ENCODE measurements around the gene GLCCI1. TPM values are rescaled to one million over a fixed set of nuclear protein-coding genes. Genes with fewer than 3 reads are reported as not detected.

GLCCI1 gene
- total RNA-seq, 1 experiment from 2014 or later, result 8.5 TPM

DNA sequence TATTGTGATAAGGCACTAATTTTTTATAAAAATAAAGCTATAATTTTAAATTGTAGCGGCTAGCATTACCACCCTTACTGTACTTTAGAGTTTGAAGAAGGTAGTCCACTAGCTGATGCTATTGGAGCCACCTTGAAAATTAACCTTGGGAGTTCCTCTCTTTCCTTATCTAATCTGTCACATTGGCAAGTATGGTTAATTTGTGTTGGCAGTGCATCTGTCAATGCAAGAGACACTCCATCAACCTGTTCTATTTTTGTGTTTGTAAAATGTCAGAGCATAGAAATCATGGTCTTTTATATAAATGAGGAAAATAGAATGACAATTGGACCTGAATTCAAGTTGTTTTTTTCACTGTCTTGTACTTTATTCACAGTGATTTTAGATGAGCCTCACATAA lies 20.5 kb downstream of the GLCCI1 start:
- no peak overlapping the region for H3K9ac ChIP-seq (ENCODE audit: low read length)
- no peak overlapping the region for H3K27ac ChIP-seq (ENCODE audit: low read length)
- no peak for TF ChIP-seq EZH2phosphoT487 (IDR thresholded peaks at IDR 0.05; ENCODE audit: borderline replicate concordance, low read length)
- TF ChIP-seq, protein P1, sequence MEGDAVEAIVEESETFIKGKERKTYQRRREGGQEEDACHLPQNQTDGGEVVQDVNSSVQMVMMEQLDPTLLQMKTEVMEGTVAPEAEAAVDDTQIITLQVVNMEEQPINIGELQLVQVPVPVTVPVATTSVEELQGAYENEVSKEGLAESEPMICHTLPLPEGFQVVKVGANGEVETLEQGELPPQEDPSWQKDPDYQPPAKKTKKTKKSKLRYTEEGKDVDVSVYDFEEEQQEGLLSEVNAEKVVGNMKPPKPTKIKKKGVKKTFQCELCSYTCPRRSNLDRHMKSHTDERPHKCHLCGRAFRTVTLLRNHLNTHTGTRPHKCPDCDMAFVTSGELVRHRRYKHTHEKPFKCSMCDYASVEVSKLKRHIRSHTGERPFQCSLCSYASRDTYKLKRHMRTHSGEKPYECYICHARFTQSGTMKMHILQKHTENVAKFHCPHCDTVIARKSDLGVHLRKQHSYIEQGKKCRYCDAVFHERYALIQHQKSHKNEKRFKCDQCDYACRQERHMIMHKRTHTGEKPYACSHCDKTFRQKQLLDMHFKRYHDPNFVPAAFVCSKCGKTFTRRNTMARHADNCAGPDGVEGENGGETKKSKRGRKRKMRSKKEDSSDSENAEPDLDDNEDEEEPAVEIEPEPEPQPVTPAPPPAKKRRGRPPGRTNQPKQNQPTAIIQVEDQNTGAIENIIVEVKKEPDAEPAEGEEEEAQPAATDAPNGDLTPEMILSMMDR (conservative IDR thresholded peaks at IDR 0.05; ENCODE audit: low read depth, low read length), result no peak
- no peak for TF ChIP-seq EZH2 (IDR thresholded peaks at IDR 0.05; ENCODE audit: low read length, unreplicated experiment)
- peaks cover 16% of the 10 kb centered on the region for H3K4me1 ChIP-seq (ENCODE audit: insufficient read depth, low read length)
- H2AFZ ChIP-seq (ENCODE audit: low read length), result no peak overlapping the region
- ChIA-PET POLR2A (ENCODE audit: unreplicated experiment) (no interaction called here), CTCF (no interaction called here)
- no peaks in the 10 kb centered on the region for H3K9me2 ChIP-seq (replicated peaks; ENCODE audit: low read length)
- H3K36me3 ChIP-seq (ENCODE audit: low read depth, low read length), result peaks cover 3% of the 10 kb centered on the region; the same call in 1 of the 2 replicates
- no TSS peak for BruUV-seq (replicated peaks)
- no peak for DNase-seq
- peaks cover 8% of the 10 kb centered on the region; the same call in 1 of the 2 replicates for H3K9me3 ChIP-seq (ENCODE audit: low read length)
- intact Hi-C loops (cut with micrococcal nuclease), result no loop called here
- peaks cover 79% of the 10 kb centered on the region for H3K79me2 ChIP-seq (ENCODE audit: low read length)
- H3K4me2 ChIP-seq (ENCODE audit: low read length), result peak overlapping the region; percentile 83
- H4K20me1 ChIP-seq (ENCODE audit: low read length), result no peaks in the 10 kb centered on the region
- no peaks in the 10 kb centered on the region for H3F3A ChIP-seq (ENCODE audit: low read length, unreplicated experiment)
- no peaks in the 10 kb centered on the region for H3K27me3 ChIP-seq (ENCODE audit: low read length)
- H3K4me3 ChIP-seq (ENCODE audit: low read length), result peak overlapping the region; percentile 62; the same call in 1 of the 2 replicates
- no peak for ATAC-seq

DNA sequence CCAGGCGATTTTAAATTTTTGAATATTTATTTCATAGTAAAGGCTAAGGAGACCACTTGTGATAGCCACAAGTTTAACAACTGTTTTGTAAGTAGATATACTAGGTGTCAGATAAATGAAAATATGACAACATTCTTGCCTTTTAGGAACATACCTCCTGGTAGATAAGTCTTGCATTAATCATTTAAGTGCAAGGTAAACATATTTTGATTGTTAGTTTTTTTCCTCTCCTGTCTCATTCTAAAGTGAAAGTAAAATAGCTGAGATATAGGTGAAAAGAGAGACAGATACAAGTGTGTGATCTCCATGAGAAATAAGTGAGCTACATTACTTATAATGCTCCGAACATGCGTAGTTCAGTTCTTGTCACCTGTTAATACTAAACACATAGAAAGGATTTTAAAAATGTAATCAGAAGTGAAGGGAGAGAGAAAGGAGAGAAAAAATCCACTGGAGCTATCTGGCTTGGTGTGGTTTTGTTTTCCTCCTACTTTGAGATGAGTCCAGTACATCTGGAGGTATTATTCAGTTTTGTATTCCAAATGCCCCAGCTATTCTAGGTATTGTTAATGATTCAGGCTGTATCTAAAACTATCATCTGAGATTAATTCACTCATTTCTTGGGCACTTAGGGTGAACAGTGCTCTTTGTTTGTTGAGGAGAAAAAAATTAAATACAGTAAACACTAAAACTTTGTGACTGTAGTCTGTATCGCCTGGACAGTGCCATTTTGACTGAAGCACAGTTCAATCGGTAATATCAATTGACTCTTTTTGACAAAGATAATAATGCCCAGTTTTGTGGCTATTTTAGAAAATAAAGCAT lies 21.2 kb downstream of the GLCCI1 start:
- intact Hi-C loops (cut with micrococcal nuclease), result no loop called here
- peak overlapping the region; percentile 83 for H3K4me2 ChIP-seq (ENCODE audit: low read length)
- H3K27ac ChIP-seq (ENCODE audit: low read length), result no peak overlapping the region
- H3K4me3 ChIP-seq (ENCODE audit: low read length), result peak overlapping the region; percentile 62
- peak overlapping the region; percentile 50; the same call in 1 of the 2 replicates for H2AFZ ChIP-seq (ENCODE audit: low read length)
- H3K9me3 ChIP-seq (ENCODE audit: low read length), result peaks cover 8% of the 10 kb centered on the region; the same call in 1 of the 2 replicates
- H3K9ac ChIP-seq (ENCODE audit: low read length), result no peak overlapping the region
- BruUV-seq (replicated peaks), result no TSS peak
- peaks cover 79% of the 10 kb centered on the region for H3K79me2 ChIP-seq (ENCODE audit: low read length)
- ATAC-seq (peak; percentile 83), DNase-seq (no peak)
- H3K27me3 ChIP-seq (ENCODE audit: low read length), result no peaks in the 10 kb centered on the region
- ChIA-PET CTCF (no interaction called here), POLR2A (ENCODE audit: unreplicated experiment) (interaction anchor here (0.6 kb wide), 1 partner anchor 331 kb away, joined by 3 read pairs; no protein-coding TSS in a partner anchor)
- TF ChIP-seq EZH2 (IDR thresholded peaks at IDR 0.05; ENCODE audit: low read length, unreplicated experiment), result no peak
- TF ChIP-seq EZH2phosphoT487 (IDR thresholded peaks at IDR 0.05; ENCODE audit: borderline replicate concordance, low read length), result no peak
- TF ChIP-seq, protein P1 (conservative IDR thresholded peaks at IDR 0.05; ENCODE audit: low read depth, low read length), result no peak
- H3F3A ChIP-seq (ENCODE audit: low read length, unreplicated experiment), result no peaks in the 10 kb centered on the region
- H3K9me2 ChIP-seq (replicated peaks; ENCODE audit: low read length), result no peaks in the 10 kb centered on the region
- H3K36me3 ChIP-seq (ENCODE audit: low read depth, low read length), result peaks cover 3% of the 10 kb centered on the region; the same call in 1 of the 2 replicates
- no peaks in the 10 kb centered on the region for H4K20me1 ChIP-seq (ENCODE audit: low read length)
- H3K4me1 ChIP-seq (ENCODE audit: insufficient read depth, low read length), result peaks cover 16% of the 10 kb centered on the region

DNA sequence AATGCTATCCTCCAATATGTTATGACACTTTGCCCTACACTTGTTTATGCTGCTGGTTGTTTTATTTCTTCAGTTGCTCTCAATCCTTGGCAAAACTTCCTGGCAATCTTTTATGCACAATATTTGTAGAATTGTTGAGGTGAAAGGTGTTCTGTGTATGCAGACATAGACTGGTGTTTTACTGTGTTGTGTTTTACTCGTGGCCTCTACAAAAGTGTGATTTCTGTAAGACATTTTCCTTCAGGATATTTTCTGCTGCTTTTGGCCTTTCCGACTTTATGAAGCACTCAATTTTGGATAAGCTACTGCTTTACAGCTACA lies 21.8 kb downstream of the GLCCI1 start:
- DNase-seq (no peak), ATAC-seq (no peak)
- BruUV-seq (replicated peaks), result no TSS peak
- no peaks in the 10 kb centered on the region for H3F3A ChIP-seq (ENCODE audit: low read length, unreplicated experiment)
- intact Hi-C loops (cut with micrococcal nuclease), result no loop called here
- no peak overlapping the region for H3K9ac ChIP-seq (ENCODE audit: low read length)
- H3K4me2 ChIP-seq (ENCODE audit: low read length), result peak overlapping the region; percentile 83
- H3K79me2 ChIP-seq (ENCODE audit: low read length), result peaks cover 78% of the 10 kb centered on the region
- TF ChIP-seq, protein P1 (conservative IDR thresholded peaks at IDR 0.05; ENCODE audit: low read depth, low read length), result no peak
- TF ChIP-seq EZH2 (IDR thresholded peaks at IDR 0.05; ENCODE audit: low read length, unreplicated experiment), result no peak
- no peak for TF ChIP-seq EZH2phosphoT487 (IDR thresholded peaks at IDR 0.05; ENCODE audit: borderline replicate concordance, low read length)
- H3K27me3 ChIP-seq (ENCODE audit: low read length), result no peaks in the 10 kb centered on the region
- H4K20me1 ChIP-seq (ENCODE audit: low read length), result no peaks in the 10 kb centered on the region
- no peak overlapping the region for H3K4me3 ChIP-seq (ENCODE audit: low read length)
- H2AFZ ChIP-seq (ENCODE audit: low read length), result peak overlapping the region; percentile 50; the same call in 1 of the 2 replicates
- POLR2A ChIA-PET (ENCODE audit: unreplicated experiment), result interaction anchor here (0.6 kb wide), 2 partner anchors 331 to 350 kb away, joined by 3 to 6 read pairs; partner anchors contain the start of gene UMAD1
- CTCF ChIA-PET, result no interaction called here
- H3K27ac ChIP-seq (ENCODE audit: low read length), result no peak overlapping the region
- no peaks in the 10 kb centered on the region for H3K9me2 ChIP-seq (replicated peaks; ENCODE audit: low read length)
- H3K36me3 ChIP-seq (ENCODE audit: low read depth, low read length), result peaks cover 3% of the 10 kb centered on the region; the same call in 1 of the 2 replicates
- H3K4me1 ChIP-seq (ENCODE audit: insufficient read depth, low read length), result peaks cover 16% of the 10 kb centered on the region
- H3K9me3 ChIP-seq (ENCODE audit: low read length), result peaks cover 8% of the 10 kb centered on the region; the same call in 1 of the 2 replicates

Data from PC-3 (cell line).